ENCODE results near the gene CNPPD1.

The CNPPD1 gene

DNA sequence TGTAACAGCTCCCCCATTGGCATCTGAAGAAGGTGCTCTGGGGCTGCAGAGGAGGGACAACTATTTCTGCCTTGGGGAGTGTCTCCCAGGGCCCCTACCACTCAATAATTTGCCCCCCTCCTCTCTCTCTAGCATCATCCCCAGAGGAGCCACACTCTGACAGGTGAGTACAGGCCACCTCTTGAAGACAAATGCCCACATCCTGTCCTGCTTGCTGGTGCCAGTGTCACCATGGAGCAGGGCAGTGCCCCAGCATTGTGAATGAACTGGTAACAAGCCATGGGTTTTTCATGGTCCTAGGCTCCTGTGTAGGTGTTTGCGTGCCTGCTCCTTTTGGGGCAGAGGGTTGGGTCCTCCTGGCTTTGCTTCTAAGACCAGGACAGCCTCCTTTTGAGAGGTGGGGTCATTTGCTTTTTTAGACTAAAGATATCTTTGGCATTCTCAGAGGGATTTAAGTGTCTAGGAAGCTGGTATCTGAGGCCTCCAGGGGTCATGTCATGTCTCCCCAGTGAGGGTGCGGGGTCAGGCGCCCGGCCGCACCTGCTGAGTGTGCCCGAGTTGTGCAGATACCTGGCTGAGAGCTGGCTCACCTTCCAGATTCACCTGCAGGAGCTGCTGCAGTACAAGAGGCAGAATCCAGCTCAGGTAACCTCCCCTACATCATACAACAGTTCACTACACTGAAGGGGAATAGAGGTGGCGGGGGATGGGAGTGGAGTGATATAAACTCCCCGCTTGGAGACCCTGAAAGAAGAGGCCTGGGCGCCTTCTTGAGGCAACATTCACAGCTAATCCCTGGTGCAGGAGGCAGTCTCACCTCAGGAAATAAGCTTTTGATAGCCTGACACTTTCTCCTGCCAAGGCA lies 3.1 kb upstream of the CNPPD1 start:
- DNase-seq (ENCODE audit: low read depth), result no peak

GRCh38 chr2:219178377-219179175 lies 1.9 kb upstream of the CNPPD1 start:
- DNase-seq (ENCODE audit: low read depth), result peak; percentile 22

GRCh38 chr2:219177552-219178376 lies 1.0 kb upstream of the CNPPD1 start, which contains the start of gene RETREG2:
Gene RETREG2 (plus strand): TSS chr2:219178275. CDS start chr2:219178353, 78 bp downstream.
- DNase-seq (ENCODE audit: low read depth), result peak; percentile 75

DNA sequence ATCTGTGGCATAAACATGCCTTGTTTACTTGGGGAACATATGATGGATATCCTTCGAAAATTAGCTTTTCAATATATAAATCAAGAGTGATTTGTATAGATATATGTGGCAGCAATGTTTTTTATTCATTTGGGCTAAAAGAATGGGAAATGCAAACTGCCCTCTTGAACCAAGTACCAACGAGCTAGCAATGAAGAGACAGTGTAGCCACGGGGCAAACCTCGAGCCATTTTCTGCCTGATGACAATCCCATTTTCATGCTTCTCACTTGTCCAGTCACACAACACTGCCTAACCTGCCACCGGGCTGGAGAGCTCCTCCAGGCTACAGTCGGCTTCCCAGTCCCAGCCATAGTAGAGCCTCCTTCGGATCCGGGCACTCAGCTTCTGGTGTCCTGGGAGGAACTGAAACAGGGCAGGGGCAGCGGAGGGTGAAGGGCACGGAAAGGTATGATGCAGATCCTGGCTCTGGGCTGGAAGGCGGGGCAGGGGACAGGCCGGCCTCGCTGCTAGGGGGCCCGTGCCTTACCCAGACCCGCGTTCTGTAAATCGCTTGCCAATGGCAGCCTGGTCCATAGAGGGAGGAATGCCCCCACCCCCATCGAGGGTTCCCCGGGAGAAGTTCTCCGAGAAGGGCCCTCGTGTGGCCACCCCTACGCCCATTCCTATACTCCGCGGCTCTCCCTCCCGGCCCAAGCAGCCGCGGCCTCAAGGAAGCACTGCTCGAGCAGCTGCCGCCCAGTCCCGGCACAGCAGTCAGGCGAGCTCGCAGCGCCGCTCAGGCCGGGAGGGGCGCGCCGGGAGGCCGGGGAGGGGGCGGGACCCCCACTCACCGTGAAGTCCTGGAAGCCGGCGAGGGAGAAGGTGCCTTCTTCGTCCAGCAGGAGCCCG lies 552 bp downstream of the CNPPD1 start:
- peak; percentile 10 for DNase-seq (ENCODE audit: low read depth)

GRCh38 chr2:219175486-219175885 lies 1.2 kb downstream of the CNPPD1 start:
- no peak for DNase-seq (ENCODE audit: low read depth)

DNA sequence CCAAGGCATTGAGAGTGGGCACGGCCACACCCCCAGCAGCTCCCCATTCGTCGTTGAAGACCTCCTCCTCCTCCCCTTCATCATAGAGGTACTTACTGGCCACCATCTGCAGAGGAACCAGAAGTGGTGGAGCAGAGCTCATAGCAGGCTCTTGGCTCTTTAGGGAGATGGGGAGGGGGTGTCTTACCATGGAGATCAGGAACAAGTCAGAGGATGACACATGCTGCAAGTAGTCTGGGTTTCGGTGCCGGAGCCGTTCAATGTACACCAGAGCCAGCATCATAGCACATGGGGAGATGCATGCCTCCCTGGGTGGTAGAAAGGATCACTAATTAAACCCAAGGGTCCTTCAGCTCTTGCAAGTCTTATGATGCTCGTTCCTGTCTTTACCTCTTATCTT lies 1.9 kb downstream of the CNPPD1 start:
- DNase-seq (ENCODE audit: low read depth), result no peak

DNA sequence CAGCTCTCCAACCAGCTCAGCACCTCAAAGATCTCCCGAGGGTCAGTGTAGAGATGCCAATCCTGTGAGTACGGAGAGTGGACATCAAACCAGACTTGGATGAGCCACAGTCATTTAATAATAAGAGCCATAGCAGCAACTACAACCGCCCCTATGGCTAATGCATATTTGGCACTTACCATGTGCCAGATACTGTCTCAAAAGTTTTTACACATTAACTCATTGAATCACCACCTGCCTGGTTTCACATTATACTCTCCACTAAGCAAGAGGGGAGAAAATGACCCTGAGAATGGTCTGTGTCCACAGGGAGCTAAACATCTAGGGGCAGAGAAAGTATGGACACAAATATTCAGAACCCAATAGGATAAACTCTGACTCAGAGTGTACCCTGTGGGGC lies 2.6 kb downstream of the CNPPD1 start:
- DNase-seq (ENCODE audit: low read depth), result no peak

GRCh38 chr2:219173176-219173575 lies 3.5 kb downstream of the CNPPD1 start:
- DNase-seq (ENCODE audit: low read depth), result no peak

GRCh38 chr2:219172231-219173154 lies 4.2 kb downstream of the CNPPD1 start:
- DNase-seq (ENCODE audit: low read depth), result no peak

DNA sequence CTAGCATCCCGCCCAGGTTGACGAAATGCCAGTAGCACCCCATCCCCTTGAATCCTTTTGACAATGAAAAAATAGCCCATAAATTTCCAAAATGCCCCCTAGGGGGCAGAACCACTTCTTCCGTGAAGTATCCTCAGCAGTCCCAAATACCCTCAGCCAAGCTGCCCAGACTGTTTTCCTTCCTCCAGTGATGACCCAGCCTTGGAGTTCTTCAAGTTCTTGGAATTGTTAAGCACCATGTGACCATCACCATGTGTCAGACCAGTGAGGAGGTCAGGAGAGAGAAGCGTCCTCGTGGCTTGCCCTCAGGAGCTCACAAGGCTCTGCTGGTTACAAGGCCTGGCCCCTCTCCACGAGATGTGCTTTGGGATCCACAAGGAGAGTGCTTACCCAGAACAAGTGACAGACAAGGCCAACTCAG lies 5.5 kb downstream of the CNPPD1 start:
- no peak for DNase-seq (ENCODE audit: low read depth)

- DNase-seq (ENCODE audit: low read depth), result no peak
Observed at GRCh38 chr2:219169930-219170654, 6.6 kb downstream of the CNPPD1 start, which contains the start of gene SLC23A3. Gene SLC23A3 (minus strand): TSS chr2:219170029. CDS start chr2:219169984, 45 bp downstream.

- DNase-seq (ENCODE audit: low read depth), result no peak
Observed at GRCh38 chr2:219168932-219169331, 7.8 kb downstream of the CNPPD1 start.

GRCh38 chr2:219168526-219168925 lies 8.2 kb downstream of the CNPPD1 start:
- no peak for DNase-seq (ENCODE audit: low read depth)

GRCh38 chr2:219167997-219168396 lies 8.7 kb downstream of the CNPPD1 start:
- DNase-seq (ENCODE audit: low read depth), result no peak

- no peak for DNase-seq (ENCODE audit: low read depth)
Observed at GRCh38 chr2:219165058-219165911, 11.4 kb downstream of the CNPPD1 start.

DNA sequence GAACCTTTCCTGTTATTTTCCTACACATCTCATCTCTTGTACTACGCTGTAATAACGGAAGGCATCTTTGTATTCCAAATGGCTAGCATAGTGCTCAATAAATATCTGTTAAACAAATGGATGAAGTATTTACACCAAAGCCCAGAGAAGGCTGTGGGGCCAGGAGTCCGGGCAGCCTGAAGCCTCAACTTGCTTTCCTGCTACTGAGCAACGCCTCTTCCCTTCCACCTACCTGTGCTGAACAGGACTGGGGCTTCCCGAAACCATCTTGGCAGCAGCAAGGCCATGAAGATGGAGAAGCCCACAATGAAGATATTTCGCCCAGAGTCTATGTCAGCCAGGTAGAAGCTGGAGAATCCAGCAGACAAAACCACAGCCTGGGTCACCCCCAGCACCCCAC lies 13.6 kb downstream of the CNPPD1 start:
- DNase-seq (ENCODE audit: low read depth), result no peak

- DNase-seq (ENCODE audit: low read depth), result no peak
Observed at GRCh38 chr2:219161097-219161496, 15.6 kb downstream of the CNPPD1 start.

Data from T follicular helper cell (primary cell).